Body of pancreas (tissue), 4 donors: ENCODE results near the gene KCNJ14. TPM values are rescaled to one million over a fixed set of nuclear protein-coding genes. Genes with fewer than 3 reads are reported as not detected.

Experiments used
- ATAC-seq: fragments of 150-250 bp; one replicate; pipeline ENCODE4 v1.9.1; 2016
- DNase-seq, 4 donors: peaks; one replicate each; pipeline ENCODE4 v3.0.0-alpha.2; 2019
- H3K27ac ChIP-seq, 4 donors: fragments of 200-600 bp; sonication (generic); 1 replicate in 3 of 4; 2 replicates in 1 of 4; pipeline versions ENCODE4 v1.5.1 to v1.6.1; 2016 to 2019; ENCODE audit warnings: mild to moderate bottlenecking in 1 of 4, mixed read lengths in 1 of 4, moderate library complexity in 1 of 4
- H3K27me3 ChIP-seq, 2 donors: fragments of 200-600 bp; sonication (generic); one replicate each; pipeline ENCODE4 v1.6.0; 2016; ENCODE audit warnings: mild to moderate bottlenecking in 1 of 2
- H3K36me3 ChIP-seq, 2 donors: fragments of 200-600 bp; sonication (generic); replicated peaks in 1 of 2; 2 replicates each; pipeline ENCODE4 v1.5.1; 2016; ENCODE audit warnings: low read depth in 2 of 2; ENCODE audit not compliant: insufficient read depth in 1 of 2
- H3K4me1 ChIP-seq: fragments of 200-600 bp; sonication (generic); one replicate; pipeline ENCODE4 v1.6.0; 2016
- H3K4me3 ChIP-seq, 2 donors: fragments of 200-600 bp; sonication (generic); 1 replicate in 1 of 2; 2 replicates in 1 of 2; pipeline ENCODE4 v1.5.1; 2016 to 2019
- H3K9me3 ChIP-seq, 3 donors: fragments of 200-600 bp; sonication (generic); 1 replicate in 2 of 3; 2 replicates in 1 of 3; pipeline ENCODE4 v1.5.1; 2016
- POLR2A ChIP-seq, 3 donors: fragments of 450-650 bp; IDR thresholded peaks; one replicate each; pipeline ENCODE4 v1.6.1; 2016; ENCODE audit warnings: antibody characterized with exemption in 3 of 3, mild to moderate bottlenecking in 2 of 3
- WGBS, 2 donors: methylation state at CpG; one replicate each; pipeline ENCODE4 v1.1.5; 2017; 5-methylcytosine and 5-hydroxymethylcytosine counted together
- intact Hi-C: fragments of 100-400 bp; cut with DNase I; formaldehyde crosslinking; loops from one replicate; pipeline ENCODE4 v1.15.1; 2023
- total RNA-seq, 2 donors: library from RNA; depleted of rRNA; stranded (reverse); fragments of >200 nt; gene quantifications; one replicate each; pipeline ENCODE4 v1.1.0, GENCODE V29; 2016
- TF ChIP-seq, protein P1 (sequence below), 7 experiments: fragments of 450-650 bp in 4 of 7; fragments of 200-600 bp in 3 of 7; sonication (generic) in 3 of 7; IDR thresholded peaks; one replicate each; pipeline ENCODE4 v1.5.1; 2016 to 2019; ENCODE audit warnings: antibody characterized with exemption in 7 of 7

The KCNJ14 gene
- total RNA-seq, 2 donors from 2014 or later = 0.66 to 1.6 TPM

DNA sequence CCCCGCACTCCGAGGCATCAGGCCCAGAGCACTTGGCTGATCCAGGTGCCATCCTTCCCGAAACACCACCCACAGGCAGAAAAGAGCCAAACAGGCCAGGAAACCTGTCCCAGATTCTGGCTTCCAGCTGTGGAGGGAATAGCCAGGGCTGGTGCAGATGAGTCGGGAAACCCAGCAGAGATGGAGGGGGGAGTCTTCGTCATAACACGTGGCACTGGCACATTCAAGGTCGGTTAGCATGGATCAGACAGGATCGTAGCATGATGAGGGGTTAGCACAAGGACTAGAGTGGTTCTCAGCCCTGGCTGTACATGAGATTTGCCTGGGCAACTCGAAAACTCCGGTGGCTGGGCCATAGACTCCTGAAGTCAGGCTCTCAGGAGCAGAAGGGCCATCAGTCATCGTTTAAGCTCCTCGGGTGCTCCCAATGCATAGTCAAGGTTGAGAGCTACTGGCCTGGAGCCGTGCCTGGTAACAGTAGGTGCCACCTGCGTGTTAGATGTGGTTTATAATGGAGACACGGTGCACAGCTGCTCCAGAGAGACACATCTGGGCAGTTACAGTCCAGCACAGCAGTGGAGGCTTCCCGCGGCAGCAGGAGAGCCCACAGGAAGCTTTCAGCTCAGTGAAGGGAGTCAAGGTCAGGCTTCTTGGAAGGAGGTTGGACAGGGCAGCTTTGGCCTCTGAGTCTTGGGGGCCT, 20.1 kb downstream of the KCNJ14 start:
- intact Hi-C loops = no loop called here
- no peak overlapping the region for H3K27ac ChIP-seq
- no peak for ATAC-seq

GRCh38 chr19:48476176-48476575, 20.8 kb downstream of the KCNJ14 start:
- Histone ChIP-seq H3K4me3 (no peak overlapping the region), H3K36me3 (peaks cover 15 to 24% of the 10 kb centered on the region in 2 donors), H3K4me1 (peaks cover 20% of the 10 kb centered on the region), H3K9me3 (no peaks in the 10 kb centered on the region), H3K27ac (no peak overlapping the region), H3K27me3 (no peaks in the 10 kb centered on the region)
- intact Hi-C loops = no loop called here
- 91% methylated on average over 8 to 9 of the region's 9 CpGs for WGBS, 2 donors
- DNase-seq = no peak
- TF ChIP-seq, protein P1, sequence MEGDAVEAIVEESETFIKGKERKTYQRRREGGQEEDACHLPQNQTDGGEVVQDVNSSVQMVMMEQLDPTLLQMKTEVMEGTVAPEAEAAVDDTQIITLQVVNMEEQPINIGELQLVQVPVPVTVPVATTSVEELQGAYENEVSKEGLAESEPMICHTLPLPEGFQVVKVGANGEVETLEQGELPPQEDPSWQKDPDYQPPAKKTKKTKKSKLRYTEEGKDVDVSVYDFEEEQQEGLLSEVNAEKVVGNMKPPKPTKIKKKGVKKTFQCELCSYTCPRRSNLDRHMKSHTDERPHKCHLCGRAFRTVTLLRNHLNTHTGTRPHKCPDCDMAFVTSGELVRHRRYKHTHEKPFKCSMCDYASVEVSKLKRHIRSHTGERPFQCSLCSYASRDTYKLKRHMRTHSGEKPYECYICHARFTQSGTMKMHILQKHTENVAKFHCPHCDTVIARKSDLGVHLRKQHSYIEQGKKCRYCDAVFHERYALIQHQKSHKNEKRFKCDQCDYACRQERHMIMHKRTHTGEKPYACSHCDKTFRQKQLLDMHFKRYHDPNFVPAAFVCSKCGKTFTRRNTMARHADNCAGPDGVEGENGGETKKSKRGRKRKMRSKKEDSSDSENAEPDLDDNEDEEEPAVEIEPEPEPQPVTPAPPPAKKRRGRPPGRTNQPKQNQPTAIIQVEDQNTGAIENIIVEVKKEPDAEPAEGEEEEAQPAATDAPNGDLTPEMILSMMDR (IDR thresholded peaks at IDR 0.05) = no peak
- TF ChIP-seq POLR2A (IDR thresholded peaks at IDR 0.05) = no peak
- no peak for ATAC-seq

More for the DNA sequence above, 20.1 kb downstream of the KCNJ14 start:
- peaks cover 18% of the 10 kb centered on the region for H3K4me1 ChIP-seq
- DNase-seq = no peak
- H3K9me3 ChIP-seq = no peaks in the 10 kb centered on the region
- no peak overlapping the region for H3K4me3 ChIP-seq
- H3K36me3 ChIP-seq = peaks cover 15 to 29% of the 10 kb centered on the region in 2 donors
- no peaks in the 10 kb centered on the region for H3K27me3 ChIP-seq
- TF ChIP-seq POLR2A (IDR thresholded peaks at IDR 0.05) = no peak
- TF ChIP-seq, protein P1 (IDR thresholded peaks at IDR 0.05) = no peak
- 80 to 85% methylated on average over 14 to 17 of the region's 17 CpGs for WGBS, 2 donors

DNA sequence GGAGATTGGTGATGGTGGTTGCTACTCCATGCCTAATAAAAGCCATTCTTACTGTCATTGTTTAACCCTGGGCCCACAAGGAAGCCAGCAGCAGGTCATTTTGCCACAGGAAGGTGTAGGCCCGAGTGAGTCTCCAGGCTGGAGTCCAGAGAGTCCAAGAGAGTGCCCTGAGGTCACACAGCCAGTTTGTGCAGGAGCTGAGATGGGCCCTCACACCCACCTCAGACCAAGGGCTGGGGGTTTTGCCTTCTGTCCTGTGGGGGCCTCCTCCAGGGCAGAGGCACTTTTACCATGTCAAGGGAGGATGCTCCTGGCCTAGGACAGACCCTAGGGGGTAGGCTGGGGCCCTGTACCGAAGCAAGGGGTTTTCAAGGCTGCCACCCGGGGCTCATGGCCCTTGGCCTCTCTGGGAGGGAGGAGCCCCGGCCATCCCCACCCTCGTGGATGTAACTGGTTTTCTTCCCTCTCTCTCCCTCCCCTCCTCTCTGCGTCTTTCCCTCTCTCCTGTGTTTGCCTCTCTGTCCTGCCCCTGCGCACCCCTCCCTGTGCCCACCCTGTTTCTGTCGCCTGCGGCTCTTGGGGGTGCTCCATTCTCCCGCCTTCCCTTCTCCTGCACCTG, 21.8 kb downstream of the KCNJ14 start:
- no peak overlapping the region for H3K4me3 ChIP-seq
- no peaks in the 10 kb centered on the region for H3K9me3 ChIP-seq
- TF ChIP-seq POLR2A (IDR thresholded peaks at IDR 0.05) = no peak
- H3K4me1 ChIP-seq = peaks cover 29% of the 10 kb centered on the region
- ATAC-seq (no peak), DNase-seq (no peak)
- no peak overlapping the region for H3K27ac ChIP-seq
- H3K27me3 ChIP-seq = no peaks in the 10 kb centered on the region
- 81 to 83% methylated on average over 8 to 10 of the region's 10 CpGs for WGBS, 2 donors
- intact Hi-C loops = no loop called here
- peaks cover 15 to 17% of the 10 kb centered on the region in 2 donors for H3K36me3 ChIP-seq

DNA sequence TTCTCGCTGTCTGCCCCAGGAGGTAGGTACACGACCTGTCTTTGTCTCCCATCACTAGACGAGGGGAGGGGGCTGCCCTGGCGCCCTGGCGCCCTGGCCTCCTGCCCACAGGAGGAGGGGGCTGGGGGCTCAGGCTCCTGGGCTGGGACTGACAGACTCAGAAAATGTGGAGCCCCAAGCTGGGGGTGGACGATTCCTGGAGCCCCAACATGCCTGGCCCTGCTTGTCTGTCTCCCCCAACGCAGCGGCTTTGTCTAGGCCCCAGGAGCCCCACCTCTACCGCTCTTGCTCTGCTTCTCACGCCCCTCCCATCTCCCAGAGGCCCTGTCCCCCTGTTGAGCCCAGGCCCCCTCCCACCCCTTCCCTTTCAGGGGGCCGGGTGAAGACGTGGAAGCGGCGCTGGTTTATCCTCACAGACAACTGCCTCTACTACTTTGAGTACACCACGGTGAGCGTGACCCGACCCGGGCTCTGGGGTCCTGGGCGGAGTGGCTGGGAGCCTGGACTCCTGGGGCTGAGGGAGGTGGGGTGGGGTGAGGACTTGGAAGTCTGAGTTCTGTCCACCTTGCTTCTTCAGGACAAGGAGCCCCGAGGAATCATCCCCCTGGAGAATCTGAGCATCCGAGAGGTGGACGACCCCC, 22.4 kb downstream of the KCNJ14 start:
- ATAC-seq = no peak
- Histone ChIP-seq H3K27ac (no peak overlapping the region), H3K27me3 (no peaks in the 10 kb centered on the region), H3K36me3 (peaks cover 15 to 17% of the 10 kb centered on the region in 2 donors), H3K4me1 (peaks cover 29% of the 10 kb centered on the region), H3K9me3 (no peaks in the 10 kb centered on the region), H3K4me3 (no peak overlapping the region)
- 83 to 87% methylated on average over 16 to 18 of the region's 22 CpGs for WGBS, 2 donors
- no peak for TF ChIP-seq POLR2A (IDR thresholded peaks at IDR 0.05)
- TF ChIP-seq, protein P1 (IDR thresholded peaks at IDR 0.05) = no peak
- no peak for DNase-seq
- intact Hi-C loops = no loop called here
